Activated CD8-positive, alpha-beta memory T cell treated with anti-CD3 and anti-CD28 coated beads, Interleukin-2, amount 50 U/mL, for 4 hours (primary cell): Measurements from ENCODE around the gene CDCA5.

Experiments used
- DNase-seq: peaks from one replicate; pipeline ENCODE4 v3.0.0-alpha.2; 2020

Gene CDCA5

DNA sequence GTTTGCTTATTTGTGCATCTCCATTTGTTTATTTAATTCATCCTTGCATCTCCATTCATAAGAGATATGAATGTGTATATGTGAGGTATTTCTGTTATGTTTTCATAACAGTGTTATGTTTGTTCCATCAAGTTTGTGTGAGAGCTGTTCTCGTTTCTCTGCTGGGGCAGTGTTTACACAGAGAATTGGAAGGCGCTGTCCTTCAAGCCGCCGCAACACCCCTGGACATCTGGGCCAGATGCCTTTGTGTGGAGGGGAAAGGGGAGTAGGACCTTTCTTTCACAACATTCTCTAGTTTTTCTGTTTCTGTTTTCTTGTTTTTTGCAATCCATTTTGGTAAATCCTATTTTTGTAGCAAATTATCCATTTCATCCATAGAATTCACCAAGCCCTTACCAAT, 20.8 kb upstream of the CDCA5 start:
- DNase-seq: no peak

DNA sequence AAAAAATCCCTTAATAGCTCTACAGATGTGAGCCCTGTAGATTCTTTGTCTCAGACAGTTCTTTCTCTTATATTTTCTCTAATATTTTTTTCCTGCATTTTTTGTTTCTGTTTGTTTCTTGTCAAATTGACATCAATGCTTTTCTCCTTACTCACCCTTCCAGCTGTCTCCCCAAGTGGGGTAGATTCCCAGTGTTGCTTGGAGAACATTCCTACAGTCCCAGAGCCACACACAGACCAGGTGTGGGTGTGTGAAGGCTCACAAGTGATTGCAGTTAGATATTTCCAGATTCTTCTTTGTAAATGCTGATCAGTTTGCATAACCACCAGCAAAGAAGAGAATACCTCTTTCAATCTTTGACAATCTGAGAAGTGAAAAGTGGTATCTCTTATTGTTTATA, 19.6 kb upstream of the CDCA5 start:
- no peak for DNase-seq

DNA sequence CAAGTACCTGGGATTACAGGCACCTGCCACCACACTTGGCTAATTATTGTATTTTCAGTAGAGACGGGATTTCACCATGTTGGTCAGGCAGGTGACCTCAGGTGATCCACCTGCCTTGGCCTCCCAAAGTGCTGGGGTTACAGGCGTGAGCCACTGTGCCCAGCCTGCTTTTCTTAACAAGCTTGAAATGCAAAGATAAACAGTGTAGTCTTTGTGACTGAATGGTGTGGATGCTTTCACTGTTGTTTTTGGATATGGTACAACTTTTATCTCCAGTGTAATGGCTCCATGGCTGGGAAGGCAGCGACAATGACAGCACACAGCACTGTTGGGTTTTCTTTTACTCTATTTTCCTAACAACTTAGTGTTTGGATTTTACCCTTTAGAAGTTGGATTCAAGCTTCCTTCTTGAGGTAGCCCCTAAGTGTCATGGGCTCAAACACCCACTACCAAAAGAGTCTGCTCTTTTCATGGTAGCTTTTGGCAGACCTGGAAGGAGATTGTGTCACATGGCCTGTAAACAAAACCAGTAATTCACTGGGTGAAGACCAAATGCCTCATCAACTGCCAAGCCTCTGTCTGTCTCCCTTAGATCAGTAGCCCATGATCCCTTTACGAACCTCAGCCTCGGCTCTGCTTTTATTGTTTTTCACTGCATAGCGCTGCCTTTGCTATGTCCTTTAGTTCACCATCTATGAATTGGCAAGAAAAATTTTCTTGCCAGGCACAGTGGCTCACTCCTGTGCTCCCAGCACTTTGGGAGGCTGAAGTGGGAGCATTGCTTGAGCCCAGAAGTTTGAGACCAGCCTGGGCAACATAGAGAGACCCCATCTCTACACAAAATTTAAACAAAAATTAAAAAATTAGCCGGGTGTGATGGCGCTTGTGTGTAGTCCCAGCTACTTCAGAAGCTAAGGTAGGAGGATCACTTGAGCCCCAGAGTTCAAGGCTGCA, 18.6 kb upstream of the CDCA5 start:
- DNase-seq: no peak

DNA sequence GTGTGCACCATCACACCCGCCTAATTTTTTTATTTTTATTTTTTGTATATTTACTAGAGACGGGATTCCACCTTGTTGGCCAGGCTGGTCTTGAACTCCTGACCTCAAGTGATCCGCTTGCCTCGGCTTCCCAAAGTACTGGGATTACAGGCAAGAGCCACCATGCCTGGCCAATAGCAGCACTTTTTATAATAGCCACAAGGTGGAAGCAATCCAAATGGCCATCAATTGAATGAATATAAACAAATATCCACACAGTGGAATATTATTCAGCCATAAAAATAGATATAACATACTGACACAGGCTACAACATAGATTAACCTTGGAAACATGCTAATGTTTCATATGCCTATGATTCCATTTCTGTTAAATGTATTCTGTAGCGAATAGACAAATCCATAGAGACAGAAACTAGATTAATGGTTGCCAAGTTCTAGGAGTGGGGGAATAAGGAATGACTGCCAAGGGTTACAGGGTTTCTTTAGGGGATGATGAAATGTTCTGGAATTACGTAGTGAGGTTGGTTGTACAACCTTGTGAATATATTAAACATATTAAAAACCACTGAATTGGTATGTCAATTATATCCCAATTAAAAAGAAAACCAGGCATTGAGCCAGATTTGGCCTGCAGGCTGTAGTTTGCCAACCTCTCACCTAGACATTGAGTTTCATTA, 17.0 kb upstream of the CDCA5 start:
- DNase-seq: no peak

DNA sequence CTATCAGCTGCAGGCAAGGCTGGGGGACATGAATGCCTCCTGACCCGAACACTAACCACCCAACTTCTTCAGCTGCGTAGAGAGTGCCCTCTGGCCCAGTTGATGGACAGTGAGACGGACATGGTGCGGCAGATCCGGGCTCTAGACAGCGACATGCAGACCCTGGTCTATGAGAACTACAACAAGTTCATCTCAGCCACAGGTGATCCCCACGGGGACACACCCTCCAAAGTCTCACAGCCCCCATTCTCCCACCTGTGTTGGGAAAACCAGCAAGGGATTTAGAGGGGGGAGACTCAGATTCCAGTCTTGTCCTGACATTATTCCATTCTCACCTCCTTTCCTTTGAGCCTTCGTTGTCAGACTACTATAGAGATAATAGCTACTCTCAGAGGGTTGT, 13.1 kb upstream of the CDCA5 start:
- DNase-seq: no peak

DNA sequence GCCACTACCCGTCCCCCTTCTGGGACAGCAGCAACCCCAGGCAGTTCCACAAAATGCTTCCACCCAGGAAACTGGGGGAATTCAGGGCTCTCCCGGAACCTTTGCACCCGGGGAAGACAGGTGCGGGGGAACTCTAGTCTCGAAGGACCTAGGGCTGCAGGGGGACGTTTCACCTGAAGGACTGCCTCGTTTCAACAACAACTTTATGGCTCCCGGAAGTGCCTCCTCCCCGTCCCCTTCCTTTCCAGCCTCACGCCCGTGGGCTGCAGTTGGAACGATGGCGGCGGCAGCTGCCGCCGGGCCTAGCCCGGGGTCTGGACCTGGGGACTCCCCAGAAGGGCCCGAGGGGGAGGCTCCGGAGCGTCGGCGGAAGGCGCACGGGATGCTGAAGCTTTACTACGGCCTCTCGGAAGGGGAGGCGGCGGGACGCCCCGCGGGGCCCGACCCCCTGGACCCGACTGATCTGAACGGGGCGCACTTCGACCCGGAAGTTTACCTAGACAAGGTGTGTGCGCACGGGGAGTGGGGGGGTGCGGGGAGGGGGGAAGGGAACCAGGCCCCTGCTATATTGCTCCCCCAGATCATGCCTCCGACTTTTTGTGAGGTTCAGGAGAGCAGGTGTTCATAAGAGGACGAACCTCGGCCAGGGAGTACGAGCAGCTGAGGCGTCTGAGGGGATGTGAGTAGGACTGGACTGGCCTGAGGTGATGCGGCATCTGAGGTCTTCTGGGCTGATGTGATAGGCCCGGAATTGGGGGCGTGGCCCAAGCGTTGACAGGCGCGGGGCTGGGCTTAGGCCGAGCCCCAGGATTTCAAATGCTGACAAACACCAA, 12.3 kb upstream of the CDCA5 start, which contains the start of gene VPS51:
TSS of gene VPS51 (plus strand) at position 241 of the 833 bp plus-strand sequence. CDS start at position 278, 37 bp downstream.
- peak; percentile 81 for DNase-seq

DNA sequence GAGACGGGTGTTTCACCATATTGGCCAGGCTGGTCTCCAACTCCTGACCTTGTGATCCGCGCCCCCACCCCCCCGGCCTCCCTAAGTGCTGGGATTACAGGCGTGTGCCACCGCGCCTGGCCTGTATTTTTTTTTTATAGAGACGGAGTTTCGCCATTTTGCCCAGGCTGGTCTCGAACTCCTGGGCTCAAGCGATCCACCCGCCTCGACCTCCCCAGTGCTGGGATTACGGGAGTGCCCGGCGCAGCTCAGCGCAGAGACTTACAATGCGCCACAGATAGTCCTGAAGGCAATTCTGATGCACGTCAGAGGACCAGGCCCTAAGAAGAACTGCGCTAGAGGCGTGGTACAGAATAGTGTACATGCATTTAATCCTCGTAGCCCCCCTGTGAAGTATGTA, 11.6 kb upstream of the CDCA5 start:
- DNase-seq: no peak

DNA sequence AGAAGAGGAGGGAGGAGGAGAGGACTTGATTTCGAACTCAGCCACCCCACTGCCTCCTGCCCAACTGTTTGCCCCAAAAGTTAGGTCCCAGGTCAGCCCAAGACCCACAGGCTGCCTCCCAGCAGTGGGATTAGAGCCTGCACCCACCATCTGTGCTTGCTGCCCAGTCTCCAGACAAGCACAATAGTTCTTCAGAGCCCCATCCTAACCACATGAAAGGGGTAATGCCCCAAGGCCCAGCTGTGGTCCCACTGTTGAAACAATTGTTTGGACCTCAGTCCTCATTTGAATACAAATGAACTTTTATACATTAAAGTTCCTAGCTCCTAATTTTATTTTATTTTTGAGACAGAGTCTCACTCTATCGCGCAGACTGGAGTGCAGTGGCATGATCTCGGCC, 6.8 kb upstream of the CDCA5 start:
- no peak for DNase-seq

DNA sequence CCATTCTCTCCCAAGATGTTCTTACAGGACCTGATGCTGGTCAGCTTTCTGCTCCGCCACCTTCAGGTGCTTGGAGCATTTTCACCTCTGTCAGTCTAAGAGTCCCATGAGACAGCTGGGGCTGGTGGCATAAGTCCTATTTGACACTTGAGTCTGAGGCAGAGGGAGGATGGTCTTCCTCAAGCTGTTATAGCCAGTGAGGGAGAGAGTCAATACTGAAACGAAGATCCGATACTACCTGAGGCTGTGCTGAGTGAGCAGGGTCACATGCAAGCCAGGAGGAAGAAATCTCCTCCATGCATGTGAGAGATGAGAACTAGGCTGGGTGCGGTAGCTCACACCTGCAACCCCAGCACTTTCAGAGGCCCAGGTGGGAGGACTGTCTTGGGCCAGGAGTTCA, 5.8 kb upstream of the CDCA5 start:
- no peak for DNase-seq

DNA sequence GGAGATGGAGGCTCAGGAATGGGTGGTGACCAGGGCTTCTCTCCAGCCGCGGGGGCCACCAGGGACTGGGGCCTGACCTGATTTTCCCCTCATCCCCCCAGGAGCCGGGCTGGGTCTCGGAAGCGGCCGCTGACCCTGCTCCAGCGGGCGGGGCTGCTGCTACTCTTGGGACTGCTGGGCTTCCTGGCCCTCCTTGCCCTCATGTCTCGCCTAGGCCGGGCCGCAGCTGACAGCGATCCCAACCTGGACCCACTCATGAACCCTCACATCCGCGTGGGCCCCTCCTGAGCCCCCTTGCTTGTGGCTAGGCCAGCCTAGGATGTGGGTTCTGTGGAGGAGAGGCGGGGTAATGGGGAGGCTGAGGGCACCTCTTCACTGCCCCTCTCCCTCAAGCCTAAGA, 4.0 kb upstream of the CDCA5 start:
- DNase-seq: no peak

DNA sequence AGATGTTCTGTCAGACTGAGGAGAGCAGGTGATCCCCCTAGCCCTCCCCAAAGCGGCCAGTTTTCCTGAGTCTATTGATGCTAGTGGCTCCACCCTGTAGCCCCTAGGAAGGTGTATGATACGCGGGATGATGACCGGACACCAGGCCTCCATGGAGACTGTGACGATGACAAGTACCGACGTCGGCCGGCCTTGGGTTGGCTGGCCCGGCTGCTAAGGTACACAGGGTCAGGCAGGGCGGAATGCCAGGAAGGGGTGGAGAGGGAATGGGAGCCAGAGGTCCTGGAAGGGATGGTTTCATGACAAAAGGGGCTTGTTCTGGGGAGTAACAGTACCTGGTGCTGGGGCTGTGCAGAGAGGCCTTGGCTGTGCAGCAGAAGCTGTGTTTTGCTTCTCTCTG, 3.4 kb upstream of the CDCA5 start:
- no peak for DNase-seq

DNA sequence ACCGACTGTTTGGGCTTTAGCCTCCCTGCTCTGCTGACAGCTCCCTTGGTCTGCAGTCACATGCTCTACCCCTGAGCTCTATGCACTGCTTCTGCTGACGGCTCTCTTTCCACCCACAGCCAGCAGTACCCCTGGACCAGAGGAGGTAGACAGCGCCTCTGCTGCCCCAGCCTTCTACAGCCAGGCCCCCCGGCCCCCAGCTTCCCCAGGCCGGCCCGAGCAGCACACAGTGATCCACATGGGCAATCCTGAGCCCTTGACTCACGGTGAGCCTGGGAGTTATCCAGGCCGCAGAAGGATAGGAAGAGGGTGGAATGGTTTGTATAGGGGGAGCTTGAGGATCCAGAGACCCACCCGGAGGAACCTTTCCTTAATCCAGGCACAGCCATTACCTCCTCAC, 3.0 kb upstream of the CDCA5 start:
- no peak for DNase-seq

DNA sequence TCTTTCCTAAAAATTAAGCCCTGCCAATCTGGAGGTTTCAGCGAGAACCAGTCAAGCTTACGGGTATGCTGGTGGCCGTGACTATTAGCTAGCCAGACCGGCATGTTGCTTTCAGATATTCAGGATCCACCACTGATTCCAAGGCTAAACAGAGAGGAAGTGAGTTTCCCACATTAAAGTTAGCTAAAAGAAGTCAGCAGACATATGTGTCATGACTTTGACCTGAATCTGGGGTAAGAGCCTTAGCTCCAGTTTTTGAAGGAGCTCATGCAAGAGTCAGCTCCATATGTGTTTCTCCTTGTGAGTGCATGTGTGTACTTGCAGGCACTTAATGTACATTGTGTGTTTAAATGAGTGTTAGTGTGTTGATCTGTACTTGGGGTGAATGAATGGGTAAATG, 1.6 kb upstream of the CDCA5 start:
- no peak for DNase-seq

DNA sequence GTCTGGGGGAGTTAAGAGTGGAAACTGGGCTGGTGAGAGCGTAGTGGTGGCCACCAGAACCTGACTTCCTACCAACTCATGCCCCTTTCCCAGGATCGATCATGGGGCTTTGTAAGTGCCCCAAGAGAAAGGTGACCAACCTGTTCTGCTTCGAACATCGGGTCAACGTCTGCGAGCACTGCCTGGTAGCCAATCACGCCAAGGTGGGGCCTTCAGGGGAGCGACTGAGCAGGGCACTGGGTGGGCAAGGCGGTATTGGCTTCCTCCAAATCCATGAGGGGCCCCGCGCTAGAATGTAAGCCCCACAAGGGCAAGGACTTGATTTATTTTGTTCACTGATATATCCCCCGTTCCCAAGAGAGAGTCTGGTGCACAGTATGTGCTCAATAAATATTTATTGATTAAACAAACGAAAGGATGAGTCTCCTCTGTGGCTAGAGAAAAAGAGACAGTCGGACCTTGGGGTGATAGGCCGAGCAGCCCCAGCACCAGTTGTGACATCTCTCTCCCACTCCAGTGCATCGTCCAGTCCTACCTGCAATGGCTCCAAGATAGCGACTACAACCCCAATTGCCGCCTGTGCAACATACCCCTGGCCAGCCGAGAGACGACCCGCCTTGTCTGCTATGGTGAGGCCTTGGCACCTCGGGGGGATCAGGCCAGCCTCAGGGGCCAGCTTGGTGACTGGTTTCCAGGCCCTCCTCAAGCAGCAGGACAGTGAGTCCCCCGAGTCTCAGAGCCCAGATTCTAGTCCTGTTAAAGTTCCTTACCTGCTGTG, 947 bp upstream of the CDCA5 start:
- no peak for DNase-seq

DNA sequence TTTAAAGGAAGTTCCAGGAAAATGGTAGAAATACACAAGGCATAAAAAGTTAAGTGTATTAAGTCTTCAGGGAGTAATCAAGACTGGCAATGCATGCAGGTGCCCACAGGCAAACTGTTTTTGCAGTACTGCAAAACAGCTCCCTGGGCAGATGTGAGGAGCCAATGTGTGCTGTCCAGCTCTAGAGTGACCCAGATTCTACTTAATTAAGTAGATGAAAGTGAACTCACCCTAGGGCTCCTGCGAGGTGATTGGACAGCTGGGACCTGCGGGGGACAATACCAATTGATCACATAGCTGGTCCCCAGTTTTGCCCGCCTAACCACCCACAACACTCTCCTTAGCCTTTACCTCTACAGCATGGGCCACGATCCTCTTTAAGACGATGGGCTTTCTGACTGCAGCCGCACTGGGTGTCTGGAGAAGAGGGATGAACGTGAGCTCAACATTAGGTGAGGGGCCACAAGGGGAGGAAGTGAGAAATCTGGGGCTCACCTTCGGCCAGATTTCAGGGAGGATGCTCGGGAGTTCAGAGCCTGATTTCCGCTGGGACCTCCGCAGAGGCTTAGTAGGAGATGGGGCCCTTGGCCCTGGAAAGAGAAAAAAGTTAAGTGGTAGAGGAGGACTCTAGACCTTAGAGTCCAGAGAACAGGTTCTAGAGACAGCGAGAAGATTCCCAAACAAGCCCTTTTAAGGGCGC, 556 bp downstream of the CDCA5 start:
- DNase-seq: no peak

DNA sequence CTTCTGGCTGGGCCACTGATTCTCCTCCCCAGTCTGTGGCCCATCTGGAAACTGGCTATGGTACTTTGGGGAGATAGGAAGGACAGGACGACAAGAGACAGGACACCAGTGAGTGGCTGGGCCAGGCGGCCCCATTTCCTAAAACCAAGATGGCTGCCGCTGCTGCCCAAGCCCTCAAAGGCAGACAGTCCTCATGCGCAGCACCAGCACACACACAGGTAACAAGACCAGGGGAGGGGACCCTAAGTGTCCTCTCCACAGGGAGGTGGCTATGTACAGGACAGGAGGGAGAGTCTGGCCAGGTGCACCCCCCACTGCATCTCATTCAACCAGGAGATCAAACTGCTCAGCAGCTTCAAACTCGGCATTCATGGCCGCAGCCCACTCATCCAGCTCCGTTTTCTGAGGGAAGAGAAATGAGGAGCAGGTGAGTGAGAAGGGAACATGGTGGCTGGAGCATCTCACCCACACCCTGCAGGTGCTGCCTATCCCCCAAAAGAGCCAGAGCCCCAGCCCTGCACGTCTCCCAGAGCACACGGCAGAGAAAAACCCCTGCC, 5.0 kb downstream of the CDCA5 start:
- no peak for DNase-seq

DNA sequence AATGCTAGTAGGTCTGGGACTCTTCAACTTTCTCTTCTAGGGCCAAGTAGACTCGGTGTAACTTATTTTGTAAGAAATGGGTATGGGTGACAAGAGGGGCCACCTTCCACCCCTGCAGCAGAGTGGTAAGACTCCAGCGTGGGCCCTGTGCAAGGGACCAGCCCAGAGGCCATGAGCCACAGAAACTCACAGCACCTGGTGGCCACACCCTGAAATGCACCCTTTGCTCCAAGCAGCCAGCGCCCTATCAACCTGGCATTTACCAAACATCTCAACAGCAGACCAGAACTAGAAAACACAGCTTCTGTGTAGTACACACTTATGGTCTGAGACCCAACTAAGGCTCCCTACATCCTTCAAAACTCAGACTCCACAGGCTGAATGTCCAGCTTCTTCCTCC, 5.7 kb downstream of the CDCA5 start:
- DNase-seq: peak; percentile 70

DNA sequence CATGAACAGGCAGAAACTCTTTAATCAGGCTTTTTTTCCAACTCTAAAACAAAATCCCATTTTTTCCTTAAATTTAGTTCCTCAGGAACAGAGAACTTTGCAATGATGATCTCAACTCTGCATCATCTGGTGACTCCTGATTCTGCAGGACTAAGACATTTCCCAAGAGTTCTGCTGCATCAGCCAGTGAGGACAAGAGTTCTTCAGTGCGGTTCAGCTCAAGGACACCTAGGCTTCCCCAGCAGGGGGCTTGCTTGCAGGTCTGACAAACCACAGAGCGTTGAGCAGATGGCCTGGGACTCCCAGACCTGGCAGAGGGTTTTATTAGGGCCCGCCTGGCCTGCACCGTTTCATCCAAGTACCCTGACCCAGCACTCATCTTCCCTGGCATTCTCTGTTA, 6.4 kb downstream of the CDCA5 start:
- no peak for DNase-seq

DNA sequence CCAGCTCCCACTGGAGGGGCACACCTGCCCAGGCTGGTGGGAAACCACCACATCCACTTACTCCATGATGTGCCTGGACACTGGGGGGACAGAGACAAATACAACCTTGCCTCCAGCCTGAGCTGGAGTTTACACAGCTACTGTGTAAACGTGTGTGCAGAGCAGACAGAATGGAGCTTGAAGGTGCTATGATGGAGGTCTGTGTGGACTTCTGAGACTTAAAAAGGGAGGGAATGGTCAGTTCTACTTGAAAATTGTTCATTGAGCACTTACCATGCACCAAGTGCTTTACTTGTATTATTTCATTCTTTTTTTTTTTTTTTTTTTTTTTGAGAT, 11.2 kb downstream of the CDCA5 start:
- DNase-seq: no peak

DNA sequence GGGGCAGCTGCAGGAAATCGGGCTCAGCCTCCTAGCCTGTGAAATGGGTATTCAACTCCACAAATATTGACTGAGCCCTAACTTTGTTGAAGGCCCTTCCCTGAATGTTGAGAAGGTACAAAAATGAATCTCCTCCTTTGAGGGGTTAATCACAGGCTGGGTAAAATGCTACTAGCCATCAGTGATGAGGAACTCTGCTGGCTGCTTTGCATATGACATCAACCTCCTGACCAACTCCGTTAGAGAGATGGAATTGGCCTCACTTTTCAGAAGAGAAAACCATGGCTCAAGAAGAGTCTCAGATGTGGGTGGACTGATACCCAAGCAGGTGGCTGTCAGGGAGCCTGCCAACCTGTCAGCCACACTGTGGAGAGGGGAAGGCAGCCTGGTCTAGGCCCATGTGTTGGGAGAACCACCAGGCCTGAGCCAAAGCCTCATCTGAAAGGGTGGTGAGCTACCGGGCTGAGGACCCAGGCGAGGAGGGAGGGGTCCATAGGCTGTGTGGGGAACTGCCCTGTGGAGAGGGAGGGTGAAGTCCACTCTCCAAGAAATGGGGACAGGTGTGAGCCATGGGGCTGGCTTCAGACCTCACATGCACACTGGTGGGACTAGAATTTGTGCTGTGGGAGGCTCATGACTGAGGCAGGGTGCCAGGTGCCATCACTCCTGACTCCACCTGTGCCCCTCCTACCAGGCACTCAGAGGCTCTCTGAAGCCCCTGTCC, 11.8 kb downstream of the CDCA5 start:
- DNase-seq: no peak

DNA sequence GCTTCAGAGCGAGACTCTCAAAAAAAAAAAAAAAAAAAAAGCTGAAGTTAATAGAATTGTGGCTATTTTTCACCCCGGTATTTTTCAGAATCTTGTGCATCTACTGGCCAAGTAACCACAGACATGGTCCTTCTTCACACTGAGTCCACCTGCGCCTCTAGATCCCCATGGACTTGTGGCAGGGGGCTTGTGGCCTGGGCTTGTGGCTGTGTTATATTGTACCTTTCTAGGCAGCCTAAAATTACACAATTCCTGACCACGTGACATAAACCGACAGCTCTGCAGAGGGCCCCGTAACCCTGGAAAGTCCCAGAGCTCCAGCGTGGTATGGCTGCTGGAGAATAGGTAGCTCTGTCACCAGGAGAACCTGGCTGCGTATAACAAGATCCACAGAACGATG, 14.6 kb downstream of the CDCA5 start:
- DNase-seq: no peak
